ENCODE results near the gene TUBGCP3. TPM values are rescaled to one million over a fixed set of nuclear protein-coding genes. Genes with fewer than 3 reads are reported as not detected.

The TUBGCP3 gene
- total RNA-seq, 1 experiment from 2014 or later, result 51.1 TPM

DNA sequence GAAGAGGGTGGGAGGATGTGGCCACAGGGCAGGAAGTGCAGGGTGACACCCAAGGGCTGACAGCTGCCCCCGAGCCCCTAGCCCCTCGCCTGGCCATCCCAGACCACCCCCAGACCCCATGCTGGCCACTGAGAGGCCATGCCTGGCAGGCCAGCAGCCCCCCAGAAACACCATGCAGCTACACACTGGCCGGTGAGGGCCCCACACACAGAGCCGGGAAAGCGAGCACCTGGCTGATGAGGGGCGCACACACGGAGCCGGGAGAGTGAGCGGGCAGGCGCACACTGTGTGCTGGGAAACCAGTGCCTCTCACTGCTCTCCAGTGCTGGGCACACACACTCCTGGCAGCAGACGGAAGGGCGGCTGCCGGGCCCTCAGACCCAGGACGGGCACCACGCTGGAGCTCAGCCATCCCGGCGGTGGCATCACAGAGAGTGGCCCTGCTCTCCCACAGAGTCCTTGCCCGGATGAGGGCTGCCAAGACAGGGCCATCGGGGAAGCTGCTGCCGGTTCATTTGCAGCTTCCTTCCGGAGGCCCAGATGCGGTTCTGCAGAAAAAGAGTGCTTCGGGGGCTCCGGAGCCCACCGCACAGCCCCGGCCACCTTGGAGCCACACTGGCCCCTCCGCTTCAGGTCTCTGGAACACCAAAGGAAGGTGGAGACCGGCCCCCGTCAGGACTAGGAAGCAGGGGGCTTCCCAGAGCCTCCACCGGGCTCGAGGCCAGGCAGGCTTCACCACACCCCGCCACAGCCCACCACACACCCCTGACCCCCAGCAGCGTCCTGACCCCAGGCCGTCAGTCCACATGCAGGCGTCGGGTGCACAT is 135.4 kb downstream of the TUBGCP3 start:
- no peak for DNase-seq
- ChIA-PET CTCF (no interaction called here), POLR2A (no interaction called here)
- no peaks in the 10 kb centered on the region for H3K9me3 Mint-ChIP-seq (ENCODE audit: unreplicated experiment)
- H3K36me3 Mint-ChIP-seq (ENCODE audit: insufficient read depth, unreplicated experiment), result no peaks in the 10 kb centered on the region
- no peak overlapping the region for H3K4me3 Mint-ChIP-seq (ENCODE audit: unreplicated experiment)
- Histone ChIP-seq H3K36me3 (ENCODE audit: control insufficient read depth, insufficient read depth, low read length) (no peaks in the 10 kb centered on the region), H3K4me3 (ENCODE audit: low read depth, low read length) (no peak overlapping the region), H3K4me1 (peaks cover 18% of the 10 kb centered on the region), H3K9me3 (no peaks in the 10 kb centered on the region), H3K27me3 (replicated peaks; ENCODE audit: control insufficient read depth, insufficient read depth, low read length) (no peaks in the 10 kb centered on the region)
- peaks cover 18% of the 10 kb centered on the region for H3K4me1 Mint-ChIP-seq (ENCODE audit: low read depth, unreplicated experiment)
- intact Hi-C loops (cut with micrococcal nuclease; ENCODE audit: unreplicated experiment), result no loop called here
- peaks cover 13% of the 10 kb centered on the region for H3K27me3 Mint-ChIP-seq (ENCODE audit: insufficient read depth, unreplicated experiment)
- TF ChIP-seq, protein P1, sequence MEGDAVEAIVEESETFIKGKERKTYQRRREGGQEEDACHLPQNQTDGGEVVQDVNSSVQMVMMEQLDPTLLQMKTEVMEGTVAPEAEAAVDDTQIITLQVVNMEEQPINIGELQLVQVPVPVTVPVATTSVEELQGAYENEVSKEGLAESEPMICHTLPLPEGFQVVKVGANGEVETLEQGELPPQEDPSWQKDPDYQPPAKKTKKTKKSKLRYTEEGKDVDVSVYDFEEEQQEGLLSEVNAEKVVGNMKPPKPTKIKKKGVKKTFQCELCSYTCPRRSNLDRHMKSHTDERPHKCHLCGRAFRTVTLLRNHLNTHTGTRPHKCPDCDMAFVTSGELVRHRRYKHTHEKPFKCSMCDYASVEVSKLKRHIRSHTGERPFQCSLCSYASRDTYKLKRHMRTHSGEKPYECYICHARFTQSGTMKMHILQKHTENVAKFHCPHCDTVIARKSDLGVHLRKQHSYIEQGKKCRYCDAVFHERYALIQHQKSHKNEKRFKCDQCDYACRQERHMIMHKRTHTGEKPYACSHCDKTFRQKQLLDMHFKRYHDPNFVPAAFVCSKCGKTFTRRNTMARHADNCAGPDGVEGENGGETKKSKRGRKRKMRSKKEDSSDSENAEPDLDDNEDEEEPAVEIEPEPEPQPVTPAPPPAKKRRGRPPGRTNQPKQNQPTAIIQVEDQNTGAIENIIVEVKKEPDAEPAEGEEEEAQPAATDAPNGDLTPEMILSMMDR (IDR thresholded peaks at IDR 0.05; ENCODE audit: insufficient read depth in 1 of 2, low read depth in 1 of 2, low read length in 1 of 2, severe bottlenecking in 1 of 2, unreplicated experiment in 1 of 2), result no peak
- no TSS peak for BruUV-seq (replicated peaks)
- H3K27ac Mint-ChIP-seq (ENCODE audit: unreplicated experiment), result no peak overlapping the region

DNA sequence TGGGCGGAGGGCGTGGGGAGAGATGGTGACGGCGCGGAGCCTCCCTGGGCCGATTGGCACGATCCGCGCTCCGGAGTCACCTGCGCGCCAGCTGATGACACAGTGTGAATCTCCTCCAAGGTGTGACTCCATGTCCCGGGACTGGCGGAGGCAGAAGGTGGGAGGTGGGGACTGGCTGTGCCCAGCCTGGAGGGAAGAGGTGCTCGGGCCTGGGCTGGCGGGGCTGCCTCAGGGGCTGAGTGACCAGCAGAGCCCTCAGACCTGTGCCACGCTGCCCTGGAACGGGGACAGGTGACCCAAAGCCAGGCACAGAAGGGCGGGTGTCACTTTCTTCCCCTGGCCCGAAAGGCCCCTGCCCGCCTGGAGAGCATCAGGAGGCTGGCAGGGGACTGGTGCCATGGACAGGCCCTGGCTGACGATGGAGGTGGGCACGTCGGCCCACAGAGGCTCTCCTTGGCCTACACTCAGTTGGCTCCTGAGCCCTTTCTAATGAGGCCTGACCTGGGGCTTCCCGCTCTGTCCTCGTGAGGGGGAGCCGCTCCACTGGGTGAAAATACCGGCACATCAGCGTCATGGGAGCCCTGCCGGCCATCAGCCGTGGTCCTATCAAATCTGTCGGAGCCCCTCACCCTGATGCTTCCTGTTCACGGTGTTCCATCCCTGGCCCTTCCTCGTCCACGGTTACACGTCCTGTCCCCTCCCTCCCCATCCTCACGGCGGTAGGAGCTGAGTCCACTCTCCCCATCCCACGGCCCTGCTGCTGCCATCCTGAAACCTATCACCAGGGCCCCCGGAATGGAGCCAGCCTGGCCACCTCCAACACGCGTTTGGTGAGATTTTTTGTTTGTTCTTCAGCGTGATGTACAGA is 136.2 kb downstream of the TUBGCP3 start:
- Histone ChIP-seq H3K4me1 (peaks cover 19% of the 10 kb centered on the region), H3K36me3 (ENCODE audit: control insufficient read depth, insufficient read depth, low read length) (no peaks in the 10 kb centered on the region), H3K9me3 (no peaks in the 10 kb centered on the region), H3K27me3 (replicated peaks; ENCODE audit: control insufficient read depth, insufficient read depth, low read length) (no peaks in the 10 kb centered on the region), H3K4me3 (ENCODE audit: low read depth, low read length) (no peak overlapping the region)
- Mint-ChIP-seq H3K4me1 (ENCODE audit: low read depth, unreplicated experiment) (peaks cover 18% of the 10 kb centered on the region), H3K27ac (ENCODE audit: unreplicated experiment) (no peak overlapping the region), H3K27me3 (ENCODE audit: insufficient read depth, unreplicated experiment) (peaks cover 13% of the 10 kb centered on the region), H3K9me3 (ENCODE audit: unreplicated experiment) (no peaks in the 10 kb centered on the region), H3K36me3 (ENCODE audit: insufficient read depth, unreplicated experiment) (no peaks in the 10 kb centered on the region), H3K4me3 (ENCODE audit: unreplicated experiment) (no peak overlapping the region)
- intact Hi-C loops (cut with micrococcal nuclease; ENCODE audit: unreplicated experiment), result no loop called here
- BruUV-seq (replicated peaks), result no TSS peak
- TF ChIP-seq, protein P1 (IDR thresholded peaks at IDR 0.05; ENCODE audit: insufficient read depth in 1 of 2, low read depth in 1 of 2, low read length in 1 of 2, severe bottlenecking in 1 of 2, unreplicated experiment in 1 of 2), result no peak
- ChIA-PET CTCF (no interaction called here), POLR2A (no interaction called here)
- no peak for DNase-seq

DNA sequence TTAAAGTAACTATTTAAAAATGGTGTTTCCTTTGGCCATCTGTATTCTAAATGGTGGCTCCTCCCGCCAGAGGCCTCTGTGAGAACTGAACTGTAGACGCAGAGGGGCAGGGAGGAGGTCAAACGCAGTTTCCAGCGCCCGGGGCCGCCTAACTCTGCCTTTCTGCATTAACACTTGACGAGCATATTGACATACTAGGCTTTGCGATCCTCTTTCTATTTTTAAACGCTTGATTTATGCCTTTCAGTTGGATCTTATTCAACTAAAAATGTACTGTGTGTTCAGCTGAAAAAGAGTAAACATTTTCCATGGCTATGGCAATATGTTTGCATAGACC is 137.1 kb downstream of the TUBGCP3 start:
- H3K27ac Mint-ChIP-seq (ENCODE audit: unreplicated experiment), result no peak overlapping the region
- H3K9me3 Mint-ChIP-seq (ENCODE audit: unreplicated experiment), result no peaks in the 10 kb centered on the region
- TF ChIP-seq, protein P1 (IDR thresholded peaks at IDR 0.05; ENCODE audit: insufficient read depth in 1 of 2, low read depth in 1 of 2, low read length in 1 of 2, severe bottlenecking in 1 of 2, unreplicated experiment in 1 of 2), result no peak
- peaks cover 6% of the 10 kb centered on the region for H3K27me3 Mint-ChIP-seq (ENCODE audit: insufficient read depth, unreplicated experiment)
- no TSS peak for BruUV-seq (replicated peaks)
- Histone ChIP-seq H3K27me3 (replicated peaks; ENCODE audit: control insufficient read depth, insufficient read depth, low read length) (no peaks in the 10 kb centered on the region), H3K36me3 (ENCODE audit: control insufficient read depth, insufficient read depth, low read length) (no peaks in the 10 kb centered on the region), H3K9me3 (no peaks in the 10 kb centered on the region), H3K4me1 (peaks cover 19% of the 10 kb centered on the region), H3K4me3 (ENCODE audit: low read depth, low read length) (no peak overlapping the region)
- intact Hi-C loops (cut with micrococcal nuclease; ENCODE audit: unreplicated experiment), result no loop called here
- peaks cover 18% of the 10 kb centered on the region for H3K4me1 Mint-ChIP-seq (ENCODE audit: low read depth, unreplicated experiment)
- no peak for DNase-seq
- ChIA-PET CTCF (no interaction called here), POLR2A (no interaction called here)
- no peak overlapping the region for H3K4me3 Mint-ChIP-seq (ENCODE audit: unreplicated experiment)
- H3K36me3 Mint-ChIP-seq (ENCODE audit: insufficient read depth, unreplicated experiment), result no peaks in the 10 kb centered on the region

All from Caco-2 (cell line).